Naive thymus-derived CD4-positive, alpha-beta T cell (primary cell): ENCODE data around the gene TSHR. TPM values are rescaled to one million over a fixed set of nuclear protein-coding genes. Genes with fewer than 3 reads are reported as not detected.

Experiments used
- ATAC-seq: fragments of 150-1000 bp; cut with Tn5 transposase; 2 replicates; pipeline ENCODE4 v1.10.0; 2021; ENCODE audit warnings: mild to moderate bottlenecking, moderate library complexity
- CTCF ChIA-PET: fragments of 350-600 bp; sonication (Branson Sonifier 250); formaldehyde crosslinking; loops from one replicate; lab custom pipeline; 2021; ENCODE audit warnings: antibody characterized with exemption; lab: Charles Lee
- POLR2A ChIA-PET: fragments of 350-600 bp; sonication (Branson Sonifier 250); formaldehyde crosslinking; loops from one replicate; lab custom pipeline; 2021; ENCODE audit warnings: antibody characterized with exemption, inconsistent platforms; lab: Charles Lee
- DNase-seq, 9 donors: peaks; one replicate each; pipeline versions ENCODE4 v3.0.0 to v3.0.0-alpha.2; 2020 to 2022; ENCODE audit warnings: mixed read lengths in 1 of 9
- H3K27ac ChIP-seq: one replicate; pipeline ENCODE4 v1.7.0; 2013; ENCODE audit warnings: mild to moderate bottlenecking, low read depth, low read length, moderate library complexity
- H3K27me3 ChIP-seq, 2 donors: one replicate each; pipeline ENCODE4 v1.7.0; 2013; ENCODE audit warnings: low read length in 2 of 2, mild to moderate bottlenecking in 2 of 2, moderate library complexity in 2 of 2; ENCODE audit not compliant: control insufficient read depth in 2 of 2, insufficient read depth in 2 of 2
- H3K36me3 ChIP-seq, 3 experiments: 1 replicate in 2 of 3; 2 replicates in 1 of 3; pipeline ENCODE4 v1.7.0; 2013; ENCODE audit warnings: low read length in 3 of 3, mild to moderate bottlenecking in 3 of 3, moderate library complexity in 1 of 3; ENCODE audit not compliant: insufficient read depth in 3 of 3, control insufficient read depth in 2 of 3
- H3K4me1 ChIP-seq, 2 donors: one replicate each; pipeline ENCODE4 v1.7.0; 2013; ENCODE audit warnings: low read length in 2 of 2, mild to moderate bottlenecking in 2 of 2, moderate library complexity in 1 of 2; ENCODE audit not compliant: control insufficient read depth in 2 of 2, insufficient read depth in 2 of 2
- H3K4me3 ChIP-seq: 2 replicates; pipeline ENCODE4 v1.7.0; 2013; ENCODE audit warnings: mild to moderate bottlenecking, low read length
- H3K9me3 ChIP-seq, 3 experiments: 1 replicate in 2 of 3; 2 replicates in 1 of 3; pipeline ENCODE4 v1.7.0; 2013; ENCODE audit warnings: low read length in 3 of 3; ENCODE audit not compliant: control insufficient read depth in 2 of 3
- H3K27ac Mint-ChIP-seq, 9 donors: one replicate each; pipeline ENCODE4 v1.8.0; 2020 to 2022; ENCODE audit warnings: mixed read lengths in 9 of 9, mild to moderate bottlenecking in 8 of 9, moderate library complexity in 5 of 9, inconsistent platforms in 2 of 9
- H3K27me3 Mint-ChIP-seq, 5 donors: one replicate each; pipeline ENCODE4 v1.8.0; 2021 to 2022; ENCODE audit warnings: mixed read lengths in 5 of 5, mild to moderate bottlenecking in 1 of 5
- H3K36me3 Mint-ChIP-seq, 5 donors: one replicate each; pipeline ENCODE4 v1.8.0; 2020 to 2022; ENCODE audit warnings: mixed read lengths in 5 of 5, mild to moderate bottlenecking in 3 of 5, inconsistent platforms in 1 of 5
- H3K4me1 Mint-ChIP-seq, 7 donors: one replicate each; pipeline ENCODE4 v1.8.0; 2020 to 2022; ENCODE audit warnings: mixed read lengths in 7 of 7, mild to moderate bottlenecking in 3 of 7, inconsistent platforms in 1 of 7
- H3K4me3 Mint-ChIP-seq, 10 donors: one replicate each; pipeline ENCODE4 v1.8.0; 2020 to 2022; ENCODE audit warnings: mild to moderate bottlenecking in 10 of 10, mixed read lengths in 10 of 10, moderate library complexity in 6 of 10, inconsistent platforms in 2 of 10
- H3K9me3 Mint-ChIP-seq, 11 donors: one replicate each; pipeline ENCODE4 v1.8.0; 2020 to 2022; ENCODE audit warnings: mixed read lengths in 11 of 11, mild to moderate bottlenecking in 4 of 11, inconsistent platforms in 1 of 11, moderate library complexity in 1 of 11
- intact Hi-C, 2 donors: fragments of 100-400 bp; cut with micrococcal nuclease; formaldehyde crosslinking; loops; one replicate each; pipeline ENCODE4 v1.15.1; 2023
- polyA plus RNA-seq, 2 donors: library from polyadenylated mRNA; unstranded; fragments of 300-500 nt; fragmentation: Illumina TruSeq; gene quantifications; one replicate each; pipeline ENCODE4 v1.2.3, GENCODE V29; 2021
- total RNA-seq, 6 experiments: library from RNA in 5 of 6; stranded (reverse) in 5 of 6; gene quantifications; 1 replicate in 5 of 6; 2 replicates in 1 of 6; pipeline ENCODE4 v1.2.3 and lab custom pipeline; 2021 to 2026

Gene TSHR
- total and polyA plus RNA-seq, 7 experiments from 2014 or later = 0.48 to 2.2 (median 0.78) TPM; not detected in 4

DNA sequence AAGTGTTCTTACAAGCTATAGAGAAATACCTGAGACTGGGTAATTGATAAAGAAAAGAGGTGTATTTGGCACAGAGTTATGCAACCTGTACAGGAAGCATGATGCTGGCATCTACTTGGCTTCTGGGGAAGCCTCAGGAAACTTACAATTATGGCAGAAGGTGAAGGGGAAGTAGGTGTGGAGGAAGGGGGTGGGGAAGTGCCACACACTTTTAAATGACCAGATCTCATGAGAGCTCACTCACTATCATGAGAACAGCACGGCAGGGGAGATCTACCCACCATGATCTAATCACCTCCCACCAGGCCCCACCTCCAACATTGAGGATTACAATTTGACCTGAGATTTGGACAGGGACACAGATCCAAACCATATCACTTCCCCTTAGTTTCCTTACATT is 32.8 kb downstream of the TSHR start:
- intact Hi-C loops = loop anchor here in 1 of 2 donors (5.0 to 10.0 kb wide), 2 partner anchors 53 to 474 kb away; no protein-coding TSS in a partner anchor
- H3K27ac Mint-ChIP-seq = no peak overlapping the region
- ATAC-seq = no peak
- no peak for DNase-seq
- Histone ChIP-seq H3K27me3 (no peaks in the 10 kb centered on the region), H3K4me1 (no peaks in the 10 kb centered on the region), H3K36me3 (no peaks in the 10 kb centered on the region), H3K9me3 (no peaks in the 10 kb centered on the region), H3K27ac (no peak overlapping the region), H3K4me3 (no peak overlapping the region)
- ChIA-PET CTCF (interaction anchor here (1.4 to 5.9 kb wide), 5 partner anchors 8 to 182 kb away, joined by 3 to 81 read pairs (median 10); partner anchors contain the start of gene TSHR), POLR2A (no interaction called here)
- H3K27me3 Mint-ChIP-seq = peaks cover 0 to 25% (median 11%) of the 10 kb centered on the region in 5 donors
- H3K4me1 Mint-ChIP-seq = peaks cover 0 to 14% (median 0%) of the 10 kb centered on the region in 7 donors
- H3K4me3 Mint-ChIP-seq = no peak overlapping the region
- H3K9me3 Mint-ChIP-seq = no peaks in the 10 kb centered on the region
- no peaks in the 10 kb centered on the region for H3K36me3 Mint-ChIP-seq

DNA sequence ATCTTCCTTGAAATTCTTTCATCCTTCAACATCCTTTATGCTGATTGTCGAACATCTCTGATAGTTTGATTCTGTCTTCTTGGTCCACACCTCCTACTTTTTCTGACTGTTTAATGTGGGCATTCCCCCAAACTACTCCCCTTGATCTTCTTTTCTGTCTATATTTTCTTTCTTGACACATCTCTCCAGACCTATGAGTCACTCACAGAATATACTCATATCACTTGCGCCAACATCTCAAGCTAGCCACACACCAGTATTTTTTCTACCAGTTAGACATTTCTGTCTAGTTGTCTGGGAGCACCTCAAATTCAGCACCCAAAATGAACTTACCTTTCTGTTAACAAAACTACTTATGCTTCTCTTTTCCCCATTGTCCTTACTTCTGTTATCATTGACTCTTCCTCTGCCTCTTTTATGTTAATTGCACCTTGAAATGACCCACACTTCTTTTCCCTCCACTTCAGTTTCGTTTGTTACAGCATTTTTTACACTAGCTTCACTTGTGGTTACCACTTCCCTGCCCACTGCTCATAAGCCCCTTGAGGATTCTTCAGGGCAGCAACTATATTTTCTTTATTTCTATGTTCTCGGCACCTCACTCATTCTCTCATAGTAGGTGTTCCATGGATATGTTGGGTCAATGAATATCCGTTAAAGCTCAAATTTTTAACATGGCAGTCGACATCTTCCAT is 33.5 kb downstream of the TSHR start:
- H3K27ac ChIP-seq = no peak overlapping the region
- Mint-ChIP-seq H3K4me3 (no peak overlapping the region), H3K27ac (no peak overlapping the region), H3K27me3 (peaks cover under 1 to 25% (median 13%) of the 10 kb centered on the region in 5 donors), H3K4me1 (peaks cover 0 to 16% (median 0%) of the 10 kb centered on the region in 7 donors), H3K36me3 (no peaks in the 10 kb centered on the region), H3K9me3 (no peaks in the 10 kb centered on the region)
- H3K4me1 ChIP-seq = no peaks in the 10 kb centered on the region
- H3K27me3 ChIP-seq = no peaks in the 10 kb centered on the region
- no peaks in the 10 kb centered on the region for H3K36me3 ChIP-seq
- no peaks in the 10 kb centered on the region for H3K9me3 ChIP-seq
- CTCF ChIA-PET = interaction anchor here (1.4 to 5.9 kb wide), 3 partner anchors 20 to 181 kb away, joined by 3 to 81 read pairs (median 5); partner anchors contain the start of gene TSHR
- POLR2A ChIA-PET = no interaction called here
- DNase-seq = no peak
- no peak overlapping the region for H3K4me3 ChIP-seq
- ATAC-seq = peak; percentile 31
- intact Hi-C loops = loop anchor here in 1 of 2 donors (5.0 to 10.0 kb wide), 2 partner anchors 54 to 473 kb away; no protein-coding TSS in a partner anchor

DNA sequence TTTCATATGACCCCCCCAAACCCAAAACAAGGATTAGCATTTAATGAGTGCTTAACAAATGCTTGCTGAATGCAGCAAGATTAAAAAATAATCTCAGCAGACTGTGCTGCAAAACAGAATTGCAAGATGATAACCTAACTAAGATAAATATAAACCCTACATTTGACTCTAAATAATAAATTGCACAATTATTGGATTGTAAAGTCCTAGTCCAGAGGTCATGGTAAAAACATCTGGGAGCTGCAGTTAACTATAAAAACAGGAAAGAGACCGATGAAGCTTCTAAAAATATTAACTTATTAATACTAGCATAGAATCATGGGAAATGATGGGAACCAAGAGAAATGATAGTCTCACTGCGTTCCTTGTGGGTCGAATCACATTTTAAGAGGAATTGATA is 37.2 kb downstream of the TSHR start:
- Histone ChIP-seq H3K4me3 (no peak overlapping the region), H3K27me3 (no peaks in the 10 kb centered on the region), H3K27ac (no peak overlapping the region), H3K36me3 (no peaks in the 10 kb centered on the region), H3K4me1 (no peaks in the 10 kb centered on the region), H3K9me3 (no peaks in the 10 kb centered on the region)
- peaks cover 24 to 44% (median 26%) of the 10 kb centered on the region in 5 donors for H3K27me3 Mint-ChIP-seq
- no peak overlapping the region for H3K4me3 Mint-ChIP-seq
- H3K9me3 Mint-ChIP-seq = no peaks in the 10 kb centered on the region
- ATAC-seq (no peak), DNase-seq (no peak)
- CTCF ChIA-PET = interaction anchor here (0.8 to 1.5 kb wide), 2 partner anchors 18 to 68 kb away, joined by 3 read pairs; no protein-coding TSS in a partner anchor
- intact Hi-C loops = no loop called here
- H3K4me1 Mint-ChIP-seq = peaks cover 0 to 8% (median 4%) of the 10 kb centered on the region in 7 donors
- POLR2A ChIA-PET = no interaction called here
- no peaks in the 10 kb centered on the region for H3K36me3 Mint-ChIP-seq
- H3K27ac Mint-ChIP-seq = no peak overlapping the region

DNA sequence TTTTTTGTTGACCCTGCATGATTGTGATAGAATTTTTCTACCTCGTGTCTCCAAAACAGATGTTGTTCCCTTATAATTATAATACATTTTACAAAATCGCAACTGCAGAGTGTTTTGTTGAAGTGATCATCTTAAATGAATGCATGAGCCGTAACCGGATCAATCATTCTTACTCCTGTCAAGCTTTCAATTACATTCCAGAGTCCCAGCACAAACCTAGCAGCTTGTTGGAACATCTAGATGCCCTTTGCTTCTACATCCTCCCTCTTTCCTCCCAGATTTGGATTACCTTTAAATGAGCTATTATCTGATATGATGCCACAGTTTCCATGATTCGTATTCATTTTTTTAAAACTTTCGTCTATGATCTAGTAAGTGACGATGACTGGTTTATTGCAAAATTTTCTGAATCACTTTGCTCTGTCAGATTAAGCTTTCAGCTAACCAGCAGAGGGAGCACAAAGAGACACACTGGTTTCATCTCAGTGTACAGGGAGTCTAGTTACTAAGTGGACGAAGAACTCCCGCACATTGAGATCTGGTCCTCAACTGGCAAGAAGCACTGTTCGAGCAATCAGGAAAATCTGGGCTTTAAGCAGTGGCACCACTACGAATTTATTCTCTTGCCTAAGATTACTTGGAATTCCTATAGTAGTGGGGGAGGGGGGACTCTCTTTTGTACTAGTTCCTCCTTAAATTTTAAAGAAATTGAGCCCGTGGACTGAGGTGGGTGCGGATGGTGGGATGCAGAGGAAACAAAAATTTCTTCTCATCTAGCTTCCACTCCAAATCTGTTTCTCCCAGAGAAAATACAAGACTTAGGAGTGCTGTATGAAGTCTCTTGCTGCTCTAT is 40.9 kb downstream of the TSHR start:
- Mint-ChIP-seq H3K27me3 (peaks cover 26 to 59% (median 37%) of the 10 kb centered on the region in 5 donors), H3K4me3 (no peak overlapping the region), H3K36me3 (no peaks in the 10 kb centered on the region), H3K4me1 (peaks cover 0 to 8% (median 4%) of the 10 kb centered on the region in 7 donors), H3K27ac (peak overlapping the region in 1 of 9 donors; percentile 4), H3K9me3 (no peaks in the 10 kb centered on the region)
- DNase-seq (peak in 6 of 9 donors; percentile 27 to 55 (median 34)), ATAC-seq (peak; percentile 87)
- no peaks in the 10 kb centered on the region for H3K27me3 ChIP-seq
- no peaks in the 10 kb centered on the region for H3K36me3 ChIP-seq
- POLR2A ChIA-PET = interaction anchor here (1.0 to 1.3 kb wide), 2 partner anchors 37 to 225 kb away, joined by 3 read pairs; no protein-coding TSS in a partner anchor
- no peak overlapping the region for H3K27ac ChIP-seq
- H3K4me3 ChIP-seq = no peak overlapping the region
- H3K4me1 ChIP-seq = no peaks in the 10 kb centered on the region
- intact Hi-C loops = loop anchor here (1.0 to 2.0 kb wide), 6 partner anchors 168 to 468 kb away; no protein-coding TSS in a partner anchor
- no peaks in the 10 kb centered on the region for H3K9me3 ChIP-seq
- CTCF ChIA-PET = interaction anchor here (0.5 to 2.3 kb wide), 14 partner anchors 9 to 468 kb away, joined by 3 to 31 read pairs (median 4); no protein-coding TSS in a partner anchor

DNA sequence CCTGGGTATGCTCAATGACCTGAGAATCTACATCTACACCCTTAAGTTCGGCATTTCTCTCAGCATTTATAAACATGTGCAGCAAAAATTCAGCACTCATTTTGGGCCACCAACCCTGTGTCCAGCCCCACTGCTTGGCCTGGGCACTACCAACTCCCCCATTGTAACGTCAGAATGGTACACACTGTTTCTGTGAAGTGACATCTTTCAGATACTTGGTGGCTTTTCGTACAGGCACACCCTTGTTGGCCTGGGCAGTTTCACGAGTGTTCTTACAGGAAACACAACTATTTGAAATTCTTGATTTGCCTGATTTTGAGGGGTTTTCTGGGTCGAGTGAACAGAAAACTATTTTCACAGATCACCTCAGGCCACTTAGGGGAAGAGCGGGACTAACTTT is 46.0 kb downstream of the TSHR start:
- CTCF ChIA-PET = no interaction called here
- Histone ChIP-seq H3K9me3 (no peaks in the 10 kb centered on the region), H3K27ac (no peak overlapping the region), H3K4me1 (no peaks in the 10 kb centered on the region), H3K4me3 (no peak overlapping the region), H3K36me3 (no peaks in the 10 kb centered on the region), H3K27me3 (no peaks in the 10 kb centered on the region)
- DNase-seq = no peak
- intact Hi-C loops = no loop called here
- Mint-ChIP-seq H3K4me3 (no peak overlapping the region), H3K4me1 (peaks cover 0 to 5% (median 0%) of the 10 kb centered on the region in 7 donors), H3K36me3 (no peaks in the 10 kb centered on the region), H3K9me3 (no peaks in the 10 kb centered on the region), H3K27ac (no peak overlapping the region), H3K27me3 (peaks cover 18 to 44% (median 23%) of the 10 kb centered on the region in 5 donors)
- POLR2A ChIA-PET = no interaction called here
- no peak for ATAC-seq

DNA sequence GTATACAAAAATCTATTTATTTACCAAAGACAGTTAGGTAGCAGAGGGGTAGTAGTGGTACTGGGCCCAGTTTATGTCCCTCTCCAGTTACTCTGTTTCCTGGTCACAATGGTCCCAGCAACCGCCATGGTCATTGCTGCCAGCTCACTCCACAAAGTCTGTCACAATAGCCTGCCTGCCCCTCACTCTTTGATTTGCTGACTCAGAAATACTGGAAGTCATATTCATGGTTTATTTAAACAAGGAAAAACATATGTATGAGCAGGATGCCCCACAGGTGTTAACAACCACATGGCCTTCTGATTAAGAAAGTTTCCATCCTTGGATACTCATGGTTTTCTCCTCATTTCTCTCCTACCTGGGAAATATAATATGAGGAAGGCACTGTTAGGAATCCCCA is 49.2 kb downstream of the TSHR start:
- H3K36me3 Mint-ChIP-seq = no peaks in the 10 kb centered on the region
- H3K27me3 ChIP-seq = no peaks in the 10 kb centered on the region
- no peak for DNase-seq
- ChIA-PET CTCF (no interaction called here), POLR2A (no interaction called here)
- no peaks in the 10 kb centered on the region for H3K9me3 ChIP-seq
- H3K4me1 Mint-ChIP-seq = no peaks in the 10 kb centered on the region
- H3K4me3 ChIP-seq = no peak overlapping the region
- H3K27ac Mint-ChIP-seq = no peak overlapping the region
- H3K27me3 Mint-ChIP-seq = peaks cover 5 to 20% (median 12%) of the 10 kb centered on the region in 5 donors
- H3K27ac ChIP-seq = no peak overlapping the region
- no peak overlapping the region for H3K4me3 Mint-ChIP-seq
- no peaks in the 10 kb centered on the region for H3K4me1 ChIP-seq
- no peak for ATAC-seq
- no peaks in the 10 kb centered on the region for H3K9me3 Mint-ChIP-seq
- intact Hi-C loops = no loop called here
- no peaks in the 10 kb centered on the region for H3K36me3 ChIP-seq
